ENCODE results near the gene OR51E1. TPM values are rescaled to one million over a fixed set of nuclear protein-coding genes. Genes with fewer than 3 reads are reported as not detected.

The OR51E1 gene, protein sequence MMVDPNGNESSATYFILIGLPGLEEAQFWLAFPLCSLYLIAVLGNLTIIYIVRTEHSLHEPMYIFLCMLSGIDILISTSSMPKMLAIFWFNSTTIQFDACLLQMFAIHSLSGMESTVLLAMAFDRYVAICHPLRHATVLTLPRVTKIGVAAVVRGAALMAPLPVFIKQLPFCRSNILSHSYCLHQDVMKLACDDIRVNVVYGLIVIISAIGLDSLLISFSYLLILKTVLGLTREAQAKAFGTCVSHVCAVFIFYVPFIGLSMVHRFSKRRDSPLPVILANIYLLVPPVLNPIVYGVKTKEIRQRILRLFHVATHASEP
- not detected in 2 replicates for total RNA-seq

DNA sequence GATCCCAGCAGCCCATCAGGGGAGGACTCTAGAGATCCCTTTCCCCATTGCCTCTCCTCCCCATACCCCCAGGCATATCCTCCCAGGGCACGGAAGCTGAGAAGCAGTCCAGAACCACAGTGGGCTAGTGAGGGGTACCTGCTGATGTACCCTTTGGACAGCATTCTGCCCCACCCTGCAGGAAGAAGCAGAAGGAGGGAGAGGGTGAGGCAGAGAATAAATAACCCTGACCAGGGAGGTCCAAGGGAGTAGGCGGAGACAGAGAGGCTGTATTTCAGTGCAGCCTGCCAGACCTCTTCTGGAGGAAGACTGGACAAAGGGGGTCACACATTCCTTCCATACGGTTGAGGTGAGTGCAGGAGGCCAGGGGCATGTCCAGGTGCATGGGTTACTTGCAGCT is at the start of gene OR51E1:
Gene OR51E1, plus strand, starts transcription at position 301 of the 400 bp plus-strand sequence. CDS start 8,545 bp downstream, outside the sequence.

DNA sequence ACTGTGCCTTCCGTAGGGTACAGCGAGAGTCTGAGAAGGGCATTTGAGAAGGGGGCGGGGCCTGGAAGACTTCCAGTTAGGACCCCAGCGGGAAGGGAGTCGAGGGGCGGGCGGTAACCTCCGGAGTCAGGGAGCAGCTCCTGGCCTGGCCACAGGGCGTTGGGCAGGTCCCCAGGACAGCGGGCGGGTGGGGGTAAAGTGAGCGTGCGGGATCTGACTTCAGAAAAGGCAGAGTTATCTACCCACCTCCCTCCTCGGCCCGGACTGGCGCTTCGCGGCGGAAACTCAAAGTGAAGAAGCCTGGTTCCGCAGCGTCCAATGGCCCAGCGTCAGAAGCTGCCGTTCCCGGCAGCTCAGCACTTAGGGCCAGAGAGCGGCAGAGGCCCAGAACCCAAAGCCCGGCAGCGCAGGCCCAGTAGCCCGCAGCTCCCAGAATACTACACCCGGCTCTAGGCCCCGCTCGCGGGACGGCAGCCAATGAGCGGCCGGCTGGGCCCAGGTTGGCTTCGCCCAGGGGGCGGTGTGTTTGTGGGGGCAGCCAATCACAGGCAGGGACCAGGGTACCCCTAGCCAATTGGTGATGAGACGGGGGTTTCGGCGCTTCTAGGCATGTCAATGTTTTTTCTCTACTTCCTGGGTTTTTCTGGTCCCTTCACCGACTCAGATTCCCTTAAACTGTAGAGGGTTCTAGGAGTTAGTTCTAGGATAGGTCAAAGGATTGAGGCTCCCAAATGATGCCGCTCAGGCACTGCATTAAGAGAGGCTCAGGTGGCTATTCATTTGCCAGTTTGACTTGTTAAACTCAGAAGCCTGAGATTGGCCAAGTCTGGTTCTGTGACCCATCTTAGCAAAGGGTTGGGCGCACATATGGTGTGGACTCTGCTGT is 35.8 kb upstream of the OR51E1 start, which contains the start of gene TRIM68:
Gene TRIM68, minus strand, starts transcription at position 451 of the 886 bp plus-strand sequence. CDS start 2,727 bp downstream, outside the sequence.

DNA sequence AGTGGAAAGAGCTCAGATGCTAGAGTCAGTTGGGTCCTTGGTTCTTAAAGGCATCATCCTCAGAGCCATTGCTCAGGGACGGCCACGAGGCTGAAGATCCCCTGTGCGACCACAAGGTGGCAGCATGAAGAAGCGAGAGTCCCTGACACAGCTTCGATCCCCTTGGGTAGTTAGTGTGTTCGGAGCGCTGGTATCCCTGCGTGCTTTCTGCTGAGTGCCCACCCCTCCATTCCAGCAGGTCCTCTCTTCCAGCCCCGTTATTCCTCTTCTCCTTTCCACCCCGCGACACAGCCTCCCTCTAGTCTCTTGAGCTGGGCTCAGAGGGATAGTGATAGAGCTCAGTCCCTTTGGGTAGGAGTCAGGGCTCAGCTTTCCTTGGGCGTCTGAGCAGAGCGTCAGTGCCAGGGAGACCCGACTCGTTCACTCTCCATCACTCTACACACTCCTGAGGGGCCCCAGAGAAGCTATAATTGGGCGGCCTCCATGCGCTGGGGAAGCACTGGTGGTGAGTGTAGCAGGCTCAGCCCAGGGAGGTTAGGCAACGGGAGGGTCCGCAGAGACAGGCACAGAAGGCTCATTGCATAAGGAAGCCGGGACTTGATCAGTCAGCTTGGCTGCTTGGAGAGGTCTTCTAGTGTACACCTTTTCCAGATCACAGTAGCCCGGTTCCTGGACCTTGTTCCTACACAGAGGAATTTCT is 6.7 kb upstream of the OR51E1 start, which contains the start of gene OR51D1:
Gene OR51D1, plus strand, starts transcription at position 516 of the 700 bp plus-strand sequence. CDS start 2,314 bp downstream, outside the sequence.

DNA sequence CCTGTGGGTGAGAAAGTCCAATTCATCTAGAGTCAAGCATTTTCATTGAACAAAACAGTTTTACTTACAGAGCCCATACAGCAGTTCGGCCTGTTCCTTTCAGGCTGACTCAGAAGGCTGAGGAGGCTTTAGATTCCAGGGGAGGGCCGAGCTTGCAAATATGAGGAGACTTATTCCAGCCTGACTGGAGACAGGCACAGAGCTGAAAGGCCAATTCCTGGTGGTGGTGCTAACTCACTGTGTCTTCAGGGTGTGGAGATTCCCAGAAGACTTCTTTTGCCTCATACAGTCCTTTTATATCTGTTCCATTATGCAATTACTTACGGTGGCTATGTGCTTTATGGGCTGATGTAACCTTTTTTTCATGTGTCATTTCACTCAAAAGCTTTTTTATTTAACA is 53.8 kb downstream of the OR51E1 start, which contains the start of gene OR51E2:
Gene OR51E2, minus strand, starts transcription at position 269 of the 400 bp plus-strand sequence. CDS start 15,142 bp downstream, outside the sequence.

DNA sequence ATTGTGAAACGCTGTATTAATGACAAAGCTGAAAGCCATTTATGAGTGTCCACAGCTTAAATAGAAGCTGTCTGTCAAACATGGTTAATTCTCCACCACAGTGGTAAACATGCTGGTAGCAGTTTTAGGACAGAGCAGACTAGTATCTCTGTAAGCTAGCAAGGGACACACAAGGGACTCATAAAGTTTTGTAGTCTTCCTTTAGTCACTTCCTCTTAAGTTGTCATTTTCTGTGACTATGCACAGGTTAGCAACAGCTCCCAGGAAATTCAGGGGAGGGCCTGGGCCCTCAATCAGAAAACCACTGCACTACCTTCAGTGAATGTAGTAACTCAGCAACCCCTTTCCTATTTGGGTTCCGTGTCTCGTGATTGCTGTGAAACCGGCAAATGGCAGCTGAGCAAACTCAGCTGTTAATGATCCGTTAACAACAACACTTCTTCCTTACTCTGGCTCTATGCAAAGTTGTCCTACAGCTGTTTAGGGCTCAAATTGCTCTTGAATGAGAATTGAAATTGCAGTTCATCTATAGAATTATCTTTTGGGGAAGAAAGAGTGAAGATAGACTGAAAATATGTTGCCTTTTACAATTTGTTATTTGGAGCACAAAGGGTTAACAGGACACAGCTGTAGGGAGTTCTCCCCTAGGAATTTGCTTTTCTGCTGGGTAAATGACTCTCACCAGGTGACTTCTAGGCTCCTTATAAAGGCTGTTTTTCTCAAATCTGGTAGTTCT is 60.4 kb downstream of the OR51E1 start, which contains the start of gene MMP26:
Gene MMP26, plus strand, starts transcription at position 731 of the 736 bp plus-strand sequence.

Other genes with a start within 250 kb of the OR51E1 start
- not detected in 2 replicates for gene OR52K2, start 194.7 kb upstream of the OR51E1 start, total RNA-seq
- gene OR52K1, start 161.3 kb upstream of the OR51E1 start, total RNA-seq, result not detected in 2 replicates
- not detected in 2 replicates for gene OR52M1, start 98.8 kb upstream of the OR51E1 start, total RNA-seq
- gene OR52I2, start 62.2 kb upstream of the OR51E1 start, total RNA-seq, result not detected in 2 replicates
- not detected in 2 replicates for gene OR52I1, start 49.9 kb upstream of the OR51E1 start, total RNA-seq
- 7.8 and 8.7 TPM in 2 replicates for gene TRIM68, start 35.8 kb upstream of the OR51E1 start, total RNA-seq
- gene OR51D1, start 6.5 kb upstream of the OR51E1 start, total RNA-seq, result not detected in 2 replicates
- gene OR51E2, start 53.9 kb downstream of the OR51E1 start, total RNA-seq, result not detected in 2 replicates
- gene MMP26, start 60.8 kb downstream of the OR51E1 start, total RNA-seq, result not detected in 2 replicates
- gene OR51F1, start 126.0 kb downstream of the OR51E1 start, total RNA-seq, result not detected in 2 replicates
- not detected in 2 replicates for gene OR52R1, start 160.4 kb downstream of the OR51E1 start, total RNA-seq
- not detected in 2 replicates for gene OR51F2, start 177.3 kb downstream of the OR51E1 start, total RNA-seq
- gene OR51S1, start 205.2 kb downstream of the OR51E1 start, total RNA-seq, result not detected in 2 replicates
- gene OR51T1, start 237.9 kb downstream of the OR51E1 start, total RNA-seq, result not detected in 2 replicates

Measured in aortic smooth muscle cell (primary cell).